OCI-LY7 (cell line): ENCODE data around the gene AK5.

Source experiments
- CTCF ChIP-seq: fragments of 200-600 bp; sonication (generic); conservative IDR thresholded peaks from 2 replicates; pipeline ENCODE4 v1.5.1; 2014; ENCODE audit warnings: mild to moderate bottlenecking, antibody characterized with exemption, low read length, moderate library complexity, mixed read lengths
- EZH2phosphoT487 ChIP-seq: fragments of 200-600 bp; sonication (generic); IDR thresholded peaks from 2 replicates; pipeline ENCODE4 v1.6.1; 2018; ENCODE audit warnings: low read depth, borderline replicate concordance, mild to moderate bottlenecking, mixed run types, antibody characterized with exemption, low read length, moderate library complexity, mixed read lengths

GRCh38 chr1:77413541-77414335 lies 131.9 kb downstream of the AK5 start:
- no peak for TF ChIP-seq CTCF
- no peak for TF ChIP-seq EZH2phosphoT487
